NCI-H1048 (cell line): ENCODE measurements around the gene FPGS.
"Not testable (repeated sequence)": the region's sequence is repeated elsewhere in the genome, so short reads cannot be mapped to it uniquely, and the experiment has no call there.

ENCODE experiments used
- DNase-seq: peaks from one replicate; lab custom pipeline; 2025; lab: John Stamatoyannopoulos, UW

The FPGS gene

DNA sequence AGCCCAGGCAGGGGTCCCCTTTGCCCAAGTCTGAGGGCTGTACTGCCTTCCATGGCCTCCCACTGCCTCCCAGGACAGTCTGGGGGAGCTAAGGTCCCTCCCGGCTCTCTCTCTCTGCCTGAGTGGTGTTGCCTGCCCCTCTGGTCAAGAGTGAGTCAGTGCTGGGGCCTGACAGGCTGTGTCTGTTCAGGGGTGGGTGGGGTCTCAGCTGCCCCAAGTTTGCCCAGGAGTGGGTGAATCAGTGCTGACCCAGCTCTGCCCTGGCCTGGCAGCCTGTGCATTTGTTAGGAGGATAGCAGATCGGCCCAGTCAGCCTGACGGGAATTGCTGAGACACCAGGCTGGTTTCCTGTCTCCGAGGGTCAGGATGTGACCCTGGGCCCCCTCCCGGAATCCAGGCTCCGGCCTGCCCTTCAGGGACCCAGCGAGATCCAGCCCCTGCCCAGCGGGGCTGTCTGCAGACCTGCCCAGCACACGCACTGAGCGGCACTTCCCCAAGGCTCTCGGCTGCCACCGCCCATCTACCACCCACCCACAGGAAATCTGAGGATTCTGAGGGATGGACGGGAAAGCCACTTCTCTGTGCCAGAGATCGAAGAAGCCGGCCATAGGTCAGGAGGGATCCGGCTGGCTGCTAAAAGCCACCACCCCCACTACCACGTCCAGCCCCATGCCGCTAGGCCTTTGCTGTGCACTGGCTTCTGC, 35.8 kb downstream of the FPGS start:
- no peak for DNase-seq

DNA sequence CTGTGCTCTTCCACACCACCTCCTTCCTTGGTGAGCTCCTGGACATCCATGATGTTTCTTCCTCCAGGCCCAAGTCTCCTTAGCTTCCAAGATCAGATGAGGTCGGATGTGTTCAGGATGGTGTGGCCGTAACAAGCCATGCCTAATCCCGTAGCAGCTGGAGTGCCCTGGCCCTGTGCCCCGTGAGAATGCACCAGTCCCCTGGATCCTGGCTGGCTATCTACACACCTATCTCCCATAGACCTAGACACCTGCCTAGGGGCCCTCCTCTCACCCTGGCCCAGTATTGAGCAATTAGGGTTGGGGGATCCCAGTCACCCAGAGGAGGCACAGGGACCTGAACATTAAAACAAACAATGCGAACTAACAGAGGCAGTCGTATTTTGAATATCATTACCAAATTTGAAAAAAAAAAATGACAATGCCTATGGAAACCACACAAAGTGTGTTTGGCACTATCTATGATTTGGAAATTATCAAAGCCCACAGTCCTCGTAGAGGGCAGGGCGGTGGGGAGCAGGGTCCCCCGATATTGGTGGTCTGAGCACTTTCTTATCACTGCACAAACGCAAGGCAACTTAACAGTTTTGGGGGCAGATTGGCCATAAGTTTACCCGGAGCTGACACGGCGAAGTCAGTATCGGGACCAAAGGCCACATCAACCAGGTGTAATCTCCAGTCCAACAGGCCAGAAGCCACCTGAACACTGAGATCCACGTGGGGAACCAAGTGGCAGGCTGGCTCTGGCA, 38.6 kb downstream of the FPGS start:
- no peak for DNase-seq

DNA sequence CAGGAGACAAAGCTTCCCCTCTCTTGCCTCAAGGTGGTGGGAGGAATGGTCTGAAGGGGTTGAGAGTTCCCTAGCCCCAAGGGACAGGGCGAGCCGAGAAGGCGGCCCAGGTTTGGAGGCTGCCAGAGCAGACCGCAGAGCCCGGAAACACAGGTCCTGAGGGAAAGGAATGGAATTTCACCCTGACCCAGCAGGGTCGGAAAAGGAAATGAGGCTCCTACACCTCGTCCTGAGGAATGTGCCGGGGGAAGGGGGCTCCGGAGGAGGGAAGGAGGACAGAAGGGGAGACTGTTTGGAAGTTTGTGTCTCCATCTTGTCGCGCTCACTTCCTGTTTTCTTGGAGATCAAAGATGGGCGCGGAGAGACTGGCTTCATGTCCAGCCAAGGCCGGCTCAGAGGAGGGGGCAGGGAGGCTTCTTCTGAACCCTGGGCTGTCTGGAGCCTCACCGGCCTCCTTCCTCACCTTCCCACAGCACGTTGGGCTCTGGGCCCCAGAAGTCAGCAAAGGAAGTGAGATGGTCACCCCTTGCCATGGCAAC, 42.2 kb downstream of the FPGS start:
- DNase-seq: no peak

DNA sequence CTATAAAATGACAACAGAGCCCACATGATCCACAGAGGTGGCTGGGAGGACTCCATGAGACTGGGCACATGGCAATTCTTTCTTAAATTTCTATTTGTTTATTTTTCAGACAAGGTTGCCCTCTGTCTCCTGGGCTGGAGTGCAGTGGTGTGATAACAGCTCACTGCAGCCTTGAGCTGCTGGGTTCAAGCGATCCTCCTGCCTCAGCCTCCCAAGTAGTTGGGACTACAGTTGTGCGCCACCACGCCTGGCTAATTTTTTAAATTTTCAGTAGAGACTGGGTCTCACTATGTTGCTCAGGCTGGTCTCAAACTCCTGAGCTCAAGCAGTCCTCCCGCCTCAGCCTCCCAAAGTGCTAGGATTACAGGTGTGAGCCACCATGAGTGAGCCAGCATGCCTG, 42.9 kb downstream of the FPGS start:
- DNase-seq: not testable (repeated sequence)

- no peak for DNase-seq
These were observed 43.9 kb downstream of the FPGS start for GRCh38 chr9:127846443-127847177.

- no peak for DNase-seq
These were observed 44.5 kb downstream of the FPGS start for GRCh38 chr9:127847178-127847510.

GRCh38 chr9:127847833-127848755, 45.4 kb downstream of the FPGS start:
- DNase-seq: no peak

DNA sequence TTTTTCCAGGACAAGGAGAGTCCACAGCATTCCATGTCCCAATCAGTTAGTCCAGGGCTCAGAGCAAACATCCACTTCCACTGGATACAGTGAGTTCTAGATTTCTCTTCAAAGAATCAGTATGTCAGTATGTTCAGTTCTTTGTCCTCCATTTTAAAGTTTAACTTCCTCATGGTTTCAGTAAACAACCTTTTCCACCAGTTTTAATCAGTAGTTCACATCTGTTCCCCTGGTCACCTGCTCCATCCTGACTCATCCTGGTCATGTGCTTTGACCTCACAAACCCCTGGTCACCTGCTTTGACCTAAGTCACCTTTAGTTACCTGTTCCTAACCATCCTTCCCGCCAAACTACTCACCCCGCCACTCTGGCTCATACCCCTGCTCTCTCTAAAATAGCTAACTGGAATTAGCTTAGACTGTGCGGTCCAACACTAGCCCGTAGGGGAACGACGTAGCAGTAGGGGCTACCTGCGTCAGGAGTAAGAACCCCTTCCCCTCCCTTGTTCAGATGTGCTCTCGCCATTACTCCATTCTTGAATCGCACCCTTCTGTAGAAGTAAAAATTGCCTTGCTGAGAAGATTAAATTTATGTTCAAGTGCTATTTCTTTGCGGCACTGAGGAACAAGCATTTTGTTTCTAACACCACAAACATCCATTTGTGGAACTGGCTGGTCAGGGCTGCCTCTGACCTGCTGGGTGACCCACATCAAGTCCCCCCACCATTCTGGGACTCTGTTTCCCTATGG, 46.2 kb downstream of the FPGS start:
- no peak for DNase-seq

GRCh38 chr9:127850286-127850830, 47.7 kb downstream of the FPGS start:
- DNase-seq: no peak

- no peak for DNase-seq
These were observed 50.1 kb downstream of the FPGS start for GRCh38 chr9:127852829-127853228.

GRCh38 chr9:127853312-127854183, 50.9 kb downstream of the FPGS start:
- DNase-seq: no peak

DNA sequence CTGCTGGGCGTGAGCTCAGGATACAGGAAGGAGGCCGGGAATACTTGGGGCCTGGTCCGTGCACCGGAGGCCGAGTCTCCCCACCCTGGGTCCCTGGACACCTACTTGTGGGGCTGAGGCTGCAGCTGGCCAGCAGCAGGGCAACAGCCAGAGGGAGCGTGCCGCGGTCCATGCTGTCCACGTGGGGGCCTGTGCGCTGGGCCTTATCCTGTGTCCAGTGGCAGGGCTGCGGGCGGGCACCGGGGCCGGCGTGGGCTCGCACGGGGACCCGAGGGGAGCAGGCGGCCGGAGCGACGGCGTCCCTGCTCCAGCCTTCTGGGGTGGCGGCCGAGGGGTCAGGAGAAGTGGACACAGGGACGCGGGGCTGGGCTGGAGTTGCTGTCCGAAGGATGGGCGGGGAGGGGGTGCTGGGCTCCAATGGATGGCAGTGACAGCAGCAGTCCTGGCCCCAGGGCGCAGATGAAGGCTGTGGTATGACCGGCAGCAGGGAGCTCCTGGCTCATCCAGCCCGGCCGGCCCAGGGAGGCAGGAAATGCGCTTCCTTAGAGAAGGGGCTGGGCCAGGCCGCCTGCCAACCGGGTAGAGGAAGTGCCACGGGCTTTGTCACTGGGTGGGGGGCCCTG, 51.6 kb downstream of the FPGS start, which contains the start of gene ENG:
TSS of gene ENG (minus strand) at position 475 of the 623 bp plus-strand sequence. CDS start at position 172, 303 bp downstream.
- DNase-seq: no peak

GRCh38 chr9:127854960-127855359, 52.3 kb downstream of the FPGS start:
- no peak for DNase-seq

DNA sequence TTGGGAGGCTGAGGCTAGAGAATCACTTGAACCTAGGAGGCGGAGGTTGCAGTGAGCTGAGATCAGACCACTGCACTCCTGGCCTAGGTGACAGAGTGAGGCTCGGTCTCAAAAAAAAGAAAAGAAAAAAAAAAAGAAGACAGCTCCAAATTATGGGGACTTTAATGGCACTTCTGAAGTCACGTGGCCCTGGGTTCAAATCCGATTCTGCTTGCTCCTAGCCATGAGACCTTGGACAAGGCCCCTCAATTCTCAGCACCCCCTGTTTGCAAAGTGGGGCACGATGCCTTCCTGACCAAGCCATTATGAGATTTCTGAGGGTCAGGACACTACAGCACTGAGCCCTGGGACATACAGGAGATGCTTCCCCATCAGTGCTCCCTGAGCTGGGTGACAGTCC, 52.8 kb downstream of the FPGS start:
- DNase-seq: no peak

DNA sequence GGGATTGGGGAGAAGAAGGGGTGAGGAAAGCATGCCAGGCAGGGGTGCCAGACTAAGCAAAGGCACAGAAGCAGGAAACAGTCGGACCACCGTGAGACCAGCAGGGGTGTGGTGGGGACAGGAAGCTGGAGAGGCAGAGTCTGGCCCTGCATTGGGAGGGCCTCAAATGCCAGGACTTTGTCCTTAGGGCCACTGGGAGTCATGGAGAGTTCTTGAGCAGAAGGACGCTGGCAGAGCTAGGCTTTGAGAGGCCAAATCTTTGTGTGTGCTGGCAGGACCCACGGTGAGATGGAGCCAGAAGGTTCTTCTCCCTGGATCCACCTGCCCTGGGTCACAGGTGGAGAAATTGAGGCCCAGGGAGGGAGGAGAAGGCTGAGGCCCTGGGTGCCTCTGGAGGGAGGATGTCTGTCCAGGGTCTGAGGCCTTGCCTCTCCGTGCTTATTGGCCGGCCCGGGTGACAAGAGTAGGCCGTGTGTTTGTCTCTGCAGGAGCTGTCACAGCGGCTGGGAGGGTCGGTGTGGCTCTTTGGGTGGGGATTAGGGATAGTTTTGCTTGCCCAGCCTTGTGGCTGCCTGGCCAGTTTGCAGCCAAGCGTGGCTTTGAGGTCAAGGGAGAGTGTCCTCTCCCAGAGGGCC, 53.5 kb downstream of the FPGS start:
- DNase-seq: no peak

DNA sequence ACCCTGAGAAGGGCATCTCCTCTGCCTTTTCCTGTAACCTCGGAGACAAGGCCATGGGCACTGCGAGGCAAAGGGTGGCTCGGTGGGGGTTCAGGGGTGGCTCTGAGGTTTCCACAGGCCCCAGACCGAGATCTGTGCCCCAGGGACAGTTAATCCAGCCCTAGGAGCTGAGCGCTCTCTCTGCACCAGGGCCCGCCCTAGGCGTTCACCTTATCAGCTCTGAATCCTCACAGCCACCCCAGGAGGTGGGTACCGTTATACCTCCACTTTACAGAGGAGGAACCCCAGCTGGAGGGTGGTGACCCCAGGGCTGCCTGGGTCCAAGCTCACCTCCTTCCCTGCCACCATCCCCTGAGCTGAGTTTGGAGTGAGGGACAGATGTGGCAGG, 54.0 kb downstream of the FPGS start:
- no peak for DNase-seq

GRCh38 chr9:127857278-127857677, 54.6 kb downstream of the FPGS start:
- DNase-seq: no peak

DNA sequence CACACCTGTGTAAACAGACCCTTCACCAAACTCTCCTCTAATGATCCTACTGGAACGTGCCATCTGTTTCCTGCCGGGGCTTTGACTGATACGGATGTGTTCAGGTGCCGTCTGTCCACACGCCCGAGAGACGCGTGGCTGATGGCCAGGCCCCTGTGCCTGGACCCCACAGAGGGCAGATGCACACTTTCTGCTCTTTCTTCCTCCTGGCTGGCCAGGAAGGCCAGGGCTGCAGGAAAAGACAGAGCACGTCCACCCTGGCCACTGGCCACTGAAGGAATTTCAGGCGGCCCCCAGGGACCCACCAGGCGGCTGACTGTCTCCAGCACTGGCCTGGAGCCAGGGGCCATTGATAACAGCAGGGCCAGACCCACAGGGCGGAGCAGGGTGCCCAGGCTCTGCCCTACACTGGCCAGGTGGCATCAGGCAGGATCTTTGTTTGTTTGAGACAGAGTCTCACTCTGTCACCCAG, 55.4 kb downstream of the FPGS start:
- DNase-seq: no peak

GRCh38 chr9:127860260-127860659, 57.6 kb downstream of the FPGS start:
- DNase-seq: no peak
